K562 treated with DMSO at 1 percent for 48 hours (cell line): Measurements from ENCODE around the gene ANTKMT. TPM values are rescaled to one million over a fixed set of nuclear protein-coding genes. Genes with fewer than 3 reads are reported as not detected.

ENCODE experiments used
- total RNA-seq: library from RNA; unstranded; fragments of 300-600 nt; gene quantifications from 2 replicates; pipeline ENCODE4 v1.2.3, GENCODE V29; 2022; ENCODE audit warnings: low replicate concordance; ENCODE audit errors: extremely low read depth

ANTKMT gene, protein sequence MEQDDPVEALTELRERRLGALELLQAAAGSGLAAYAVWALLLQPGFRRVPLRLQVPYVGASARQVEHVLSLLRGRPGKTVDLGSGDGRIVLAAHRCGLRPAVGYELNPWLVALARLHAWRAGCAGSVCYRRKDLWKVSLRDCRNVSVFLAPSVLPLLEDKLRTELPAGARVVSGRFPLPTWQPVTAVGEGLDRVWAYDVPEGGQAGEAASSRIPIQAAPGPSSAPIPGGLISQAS
- not detected in 2 replicates for total RNA-seq

DNA sequence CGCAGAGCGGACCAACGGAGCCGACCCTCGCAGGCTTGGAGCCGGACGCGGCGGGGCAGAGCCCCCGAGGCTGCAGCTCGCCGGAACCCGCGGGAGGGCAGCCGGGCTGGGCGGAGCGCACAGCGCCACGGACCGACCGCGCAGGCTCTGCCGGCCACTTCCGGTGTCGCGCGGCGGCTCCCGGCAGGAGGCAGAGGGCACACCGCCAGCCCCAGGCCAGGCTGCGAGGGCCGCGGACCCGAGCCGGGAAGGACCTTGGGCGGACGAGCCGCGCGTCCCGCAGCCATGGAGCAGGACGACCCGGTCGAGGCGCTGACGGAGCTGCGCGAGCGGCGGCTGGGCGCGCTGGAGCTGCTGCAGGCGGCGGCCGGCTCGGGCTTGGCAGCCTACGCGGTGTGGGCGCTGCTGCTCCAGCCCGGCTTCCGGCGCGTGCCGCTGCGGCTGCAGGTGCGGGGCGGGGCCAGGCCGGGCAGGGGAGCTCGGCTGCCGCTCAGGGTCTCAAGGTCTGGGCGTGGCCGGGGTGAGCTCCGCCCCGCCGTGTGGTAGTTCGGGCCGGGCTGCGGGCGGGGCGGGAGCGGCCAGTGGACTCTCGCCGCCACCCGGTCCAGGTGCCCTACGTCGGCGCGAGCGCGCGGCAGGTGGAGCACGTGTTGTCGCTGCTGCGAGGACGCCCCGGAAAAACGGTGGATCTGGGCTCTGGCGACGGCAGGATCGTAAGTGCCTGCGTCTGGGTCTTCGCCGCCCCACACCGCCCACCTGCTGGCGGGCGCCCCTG is at the start of gene ANTKMT:
Gene ANTKMT, plus strand, starts transcription at position 157 of the 775 bp plus-strand sequence. Its CDS starts 129 bp downstream, at position 286.

DNA sequence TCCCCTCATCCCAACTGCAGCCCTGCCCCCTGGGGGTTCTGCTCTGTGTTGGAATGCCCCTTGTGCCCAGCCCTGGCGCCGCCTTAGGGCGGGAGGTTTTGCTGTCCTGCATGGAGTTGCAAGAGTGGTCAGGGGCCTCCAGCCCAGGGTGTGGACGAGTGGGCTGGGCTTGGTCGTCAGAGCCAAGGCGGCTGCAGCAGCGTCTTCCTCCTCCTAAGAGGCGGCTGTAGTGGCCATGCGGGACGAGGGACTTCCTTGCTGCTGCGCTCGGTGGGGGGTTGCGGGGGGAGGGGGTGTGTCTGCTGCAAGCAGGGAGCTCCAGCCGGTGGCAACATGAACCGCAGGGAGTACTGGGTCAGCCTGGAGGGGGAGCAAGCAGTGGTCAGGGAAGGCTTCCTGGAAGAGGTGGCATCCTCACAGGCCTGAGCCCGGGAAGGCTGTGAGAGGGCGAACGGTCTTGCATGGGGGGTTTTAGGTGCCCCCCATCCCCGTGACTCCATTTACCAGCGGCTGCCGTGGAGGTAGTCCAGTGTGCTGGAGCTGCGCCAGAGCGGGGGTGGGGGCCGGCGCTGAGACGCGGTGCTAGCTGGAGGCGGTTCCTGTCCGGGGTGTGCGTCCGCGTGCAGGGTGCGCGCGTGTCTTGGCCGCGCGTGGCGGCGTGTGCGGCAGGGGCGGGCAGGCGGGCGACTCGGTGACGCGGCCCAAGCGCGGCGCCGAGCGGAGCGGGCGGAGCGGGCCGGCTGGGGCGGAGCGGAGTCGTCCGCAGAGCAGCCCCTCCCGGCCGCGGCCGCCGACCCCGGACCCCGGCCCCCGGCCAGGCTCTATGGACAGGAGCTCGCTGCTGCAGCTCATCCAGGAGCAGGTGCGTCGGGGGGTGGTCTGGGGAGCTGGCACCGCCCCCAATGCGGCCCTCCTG is 45.7 kb upstream of the ANTKMT start, which contains the start of gene RHBDL1:
Gene RHBDL1, plus strand, starts transcription at position 704 of the 916 bp plus-strand sequence. Its CDS starts 120 bp downstream, at position 824.

DNA sequence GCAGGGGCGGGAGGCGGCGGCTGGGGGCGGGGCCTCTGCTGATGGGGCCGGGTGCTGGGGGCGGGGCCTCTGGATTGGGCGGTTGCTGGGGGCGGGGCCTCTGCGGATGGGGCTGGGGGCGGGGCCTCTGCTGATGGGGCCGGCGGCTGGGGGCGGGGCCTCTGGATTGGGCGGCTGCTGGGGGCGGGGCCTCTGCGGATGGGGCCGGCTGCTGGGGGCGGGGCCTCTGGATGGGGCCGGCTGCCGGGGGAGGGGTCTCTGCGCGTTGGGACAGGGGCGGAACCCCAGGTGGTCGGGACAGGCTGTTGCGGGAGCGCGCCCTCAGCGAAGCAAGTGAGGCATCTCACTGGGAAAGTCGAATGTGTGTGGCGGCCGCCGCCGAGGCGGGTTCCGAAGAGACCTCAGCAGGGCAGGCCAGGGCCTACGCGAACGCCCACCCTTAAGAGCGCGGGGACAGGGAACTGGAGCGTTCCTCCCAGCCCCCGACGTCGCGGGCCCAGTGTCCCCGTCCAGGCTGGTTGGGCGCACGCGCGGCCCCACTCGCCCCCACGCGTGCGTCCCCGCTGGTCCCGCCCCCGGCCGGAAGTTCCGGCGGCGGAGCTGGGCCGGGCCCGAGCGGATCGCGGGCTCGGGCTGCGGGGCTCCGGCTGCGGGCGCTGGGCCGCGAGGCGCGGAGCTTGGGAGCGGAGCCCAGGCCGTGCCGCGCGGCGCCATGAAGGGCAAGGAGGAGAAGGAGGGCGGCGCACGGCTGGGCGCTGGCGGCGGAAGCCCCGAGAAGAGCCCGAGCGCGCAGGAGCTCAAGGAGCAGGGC is 40.9 kb upstream of the ANTKMT start, which contains the start of gene STUB1:
Gene STUB1, plus strand, starts transcription at position 597 of the 811 bp plus-strand sequence. Its CDS starts 116 bp downstream, at position 713.

DNA sequence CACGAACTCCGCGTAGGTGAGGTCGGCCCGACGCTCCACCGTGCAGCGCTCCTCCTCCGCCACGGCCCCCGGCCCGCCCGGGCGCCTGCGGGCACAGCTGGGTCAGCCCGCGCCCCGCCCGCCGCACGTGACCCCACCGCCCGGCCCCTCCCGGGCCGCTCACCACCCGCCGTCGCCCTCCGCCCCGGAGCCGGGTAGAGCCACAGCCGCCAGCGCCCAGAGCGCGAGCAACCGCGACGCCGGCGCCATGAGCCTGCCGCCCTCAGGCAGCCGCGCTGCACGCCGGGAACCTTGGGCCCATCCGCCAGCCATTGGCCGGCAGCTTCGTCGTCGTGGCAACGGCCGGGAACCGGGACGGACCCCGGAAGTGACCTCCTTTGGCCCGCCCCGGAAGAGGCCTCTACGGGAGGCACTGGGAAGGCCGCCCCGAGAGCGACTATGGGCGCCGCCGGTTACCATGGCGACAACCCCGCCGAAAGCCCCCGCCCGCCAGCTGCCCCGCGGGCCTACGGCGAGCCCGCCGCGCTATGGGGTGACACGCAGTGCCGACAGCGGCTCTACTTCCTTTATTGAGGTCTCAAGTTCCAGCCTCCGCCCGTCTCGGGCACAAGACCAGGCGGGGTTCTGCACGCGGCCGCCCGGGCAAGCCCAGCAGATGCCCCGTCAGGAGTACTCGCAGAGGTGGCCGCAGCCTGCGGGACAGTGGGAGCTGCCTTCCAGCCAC is 36.7 kb upstream of the ANTKMT start, which contains the start of gene JMJD8:
Gene JMJD8, minus strand, starts transcription at position 264 of the 724 bp plus-strand sequence. Its CDS starts 15 bp downstream, at position 249.

DNA sequence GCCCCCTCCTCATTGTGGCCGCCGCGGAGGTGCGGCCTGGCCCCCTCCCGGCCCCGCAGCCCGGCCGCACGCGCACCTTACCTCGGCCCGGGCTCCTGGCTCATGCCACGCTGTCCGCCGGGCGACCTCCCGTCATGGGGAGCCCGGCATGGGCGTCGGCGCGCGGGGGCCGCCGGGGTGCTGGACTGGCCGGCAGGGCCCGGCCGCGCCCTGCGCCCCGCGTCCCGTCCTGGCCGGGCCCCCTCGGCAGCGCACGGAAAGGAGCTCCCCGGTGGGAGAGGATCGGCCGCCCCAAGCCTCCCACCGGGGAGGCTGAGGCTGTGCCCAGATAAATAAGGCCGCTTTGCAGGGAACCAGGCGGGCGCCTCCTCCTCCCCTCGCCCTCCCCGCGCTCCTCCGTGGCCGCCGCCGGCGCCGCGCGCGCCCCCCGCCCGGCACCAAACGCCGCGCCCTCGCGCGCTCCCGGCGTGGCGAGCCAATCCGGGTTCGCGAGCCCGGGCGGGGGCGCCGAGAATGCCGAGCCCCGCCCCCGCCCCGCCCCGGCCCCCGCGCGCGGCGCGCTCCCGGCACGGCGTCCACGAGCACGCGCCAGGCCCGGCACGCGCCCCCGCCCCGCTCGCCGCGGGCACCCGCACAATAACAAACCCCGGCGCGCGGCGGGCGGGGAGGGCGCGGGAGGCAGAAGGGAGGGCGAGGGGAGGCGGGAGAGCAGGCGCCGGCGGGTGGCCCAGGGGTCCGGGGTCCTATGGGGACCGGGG is 15.3 kb upstream of the ANTKMT start, which contains the start of gene FBXL16:
Gene FBXL16, minus strand, starts transcription at position 371 of the 758 bp plus-strand sequence. CDS start 8,396 bp downstream, outside the sequence.

DNA sequence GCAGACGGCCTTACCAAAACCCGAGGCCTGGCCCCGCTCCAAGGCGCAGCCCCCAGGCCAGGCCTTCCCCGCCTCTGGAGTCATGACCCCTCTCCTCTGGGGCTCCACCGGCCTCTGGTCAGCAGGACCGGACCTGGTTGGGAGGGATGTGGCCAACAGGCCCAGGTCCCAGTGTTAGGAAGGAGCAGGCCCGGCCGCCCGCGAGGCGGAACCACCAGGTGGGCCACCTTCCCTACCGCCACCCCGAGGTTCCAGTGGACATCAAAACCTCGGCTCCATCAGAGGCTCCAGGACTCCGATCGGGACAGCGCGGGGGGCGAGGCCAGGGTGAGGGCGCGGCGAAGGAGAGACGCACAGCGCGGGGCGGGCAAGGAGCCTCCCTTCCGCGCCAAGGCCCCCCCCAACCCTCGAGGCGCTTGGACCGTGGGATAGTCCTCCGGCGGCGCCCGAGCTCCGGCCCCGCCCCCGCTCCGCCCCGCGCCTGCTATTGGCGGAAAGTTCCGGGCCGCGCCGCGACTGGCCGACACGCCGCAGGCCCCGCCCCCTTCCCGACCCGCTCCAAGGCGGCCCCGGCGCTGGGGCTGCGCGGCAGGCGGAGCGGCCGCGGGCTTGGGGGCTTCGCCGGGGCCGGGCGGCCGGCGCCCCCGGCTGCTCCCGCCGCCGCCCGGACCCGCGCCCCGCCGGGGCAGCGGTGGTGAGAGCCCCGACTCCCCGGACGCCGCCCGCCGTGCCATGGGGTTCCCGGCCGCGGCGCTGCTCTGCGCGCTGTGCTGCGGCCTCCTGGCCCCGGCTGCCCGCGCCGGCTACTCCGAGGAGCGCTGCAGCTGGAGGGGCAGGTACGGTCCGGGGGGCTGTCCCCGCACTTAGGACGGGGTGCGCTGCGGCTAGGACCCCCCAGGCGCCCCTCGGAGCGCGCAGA is 6.1 kb upstream of the ANTKMT start, which contains the start of gene METRN:
Gene METRN, plus strand, starts transcription at position 561 of the 919 bp plus-strand sequence. Its CDS starts 172 bp downstream, at position 733.

DNA sequence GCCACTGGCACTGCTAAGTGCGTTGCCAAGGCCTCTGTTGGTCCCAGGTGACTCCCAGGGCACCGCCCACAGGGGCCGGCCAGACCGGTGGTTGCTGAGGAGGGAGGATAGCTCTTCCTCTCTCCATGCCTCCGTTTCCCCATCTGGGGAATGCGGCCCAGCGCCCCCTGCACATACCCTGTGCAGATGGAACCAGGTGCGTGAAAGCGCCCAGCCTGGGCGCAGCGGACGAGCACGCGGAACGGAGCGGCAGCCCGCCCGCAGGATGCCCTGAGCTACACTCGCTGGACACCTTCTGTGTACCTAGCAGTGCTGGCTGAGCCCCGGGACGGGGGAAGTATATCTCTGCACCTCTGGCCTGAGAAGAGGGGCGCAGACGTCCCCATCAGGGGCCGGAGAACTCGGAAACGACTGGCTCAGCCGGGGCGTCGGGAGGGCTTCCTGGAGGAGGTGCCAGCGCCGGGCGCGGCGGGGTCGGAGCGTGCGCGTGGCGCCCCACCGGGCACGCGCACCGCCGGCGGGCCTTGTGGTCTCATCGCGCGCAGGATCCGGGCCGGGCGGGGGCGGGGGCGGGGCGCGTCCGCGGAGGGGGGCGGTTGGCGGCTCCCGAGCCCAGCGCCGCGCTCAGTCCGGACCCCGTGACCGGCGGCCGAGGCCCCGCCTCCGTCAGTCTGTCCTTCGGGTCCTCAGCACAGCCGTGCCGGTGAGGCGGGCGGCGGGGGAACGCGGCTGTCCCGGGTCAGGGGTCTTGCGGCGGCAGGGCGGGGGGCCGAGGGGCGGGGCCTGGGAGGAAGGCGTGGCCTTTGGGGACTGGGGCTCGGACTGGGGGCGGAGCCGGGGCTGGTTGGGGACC is 5.7 kb downstream of the ANTKMT start, which contains the start of the genes CCDC78 and HAGHL:
Gene CCDC78, minus strand, starts transcription at position 6 of the 853 bp plus-strand sequence. CDS start 76 bp downstream, outside the sequence.
Gene HAGHL, plus strand, starts transcription at position 669 of the 853 bp plus-strand sequence. CDS start 404 bp downstream, outside the sequence.

DNA sequence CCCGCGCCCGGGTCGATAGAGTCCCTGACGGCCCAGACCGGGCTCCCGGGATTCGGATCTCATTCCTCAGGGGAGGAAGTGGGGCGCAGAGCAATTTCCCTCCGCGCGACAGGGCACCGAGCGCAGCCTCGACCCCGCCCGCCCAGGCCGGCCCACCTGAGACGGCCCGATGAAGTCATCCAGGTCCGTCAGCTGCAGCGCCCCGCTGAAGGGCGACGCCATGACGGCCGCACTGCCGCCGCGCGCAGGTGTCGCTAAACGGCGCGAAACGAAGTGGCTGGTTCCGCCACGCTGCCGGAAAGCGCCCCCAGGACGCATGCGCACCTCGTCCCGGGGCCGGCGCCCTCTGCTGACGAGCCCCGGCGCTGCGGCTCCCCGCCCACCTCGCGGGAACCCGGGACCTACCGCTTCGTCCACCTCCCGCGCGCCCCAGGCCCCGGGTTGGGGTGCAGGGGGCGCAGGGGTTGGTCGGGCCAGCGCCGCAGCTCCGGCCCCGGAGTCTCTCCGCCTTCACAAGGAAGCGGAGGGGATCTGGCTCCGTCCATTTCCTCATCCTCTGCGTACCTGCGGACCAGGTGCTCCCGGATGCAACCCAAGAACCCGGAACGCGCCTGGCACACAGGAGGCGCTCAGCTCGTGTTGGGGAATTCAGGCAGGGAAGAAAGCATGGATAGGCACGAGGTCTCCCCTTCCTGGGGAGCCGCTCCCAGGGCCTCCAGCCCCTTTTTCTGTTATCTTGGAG is 20.0 kb downstream of the ANTKMT start, which contains the start of gene CIAO3:
Gene CIAO3, minus strand, starts transcription at position 234 of the 742 bp plus-strand sequence. Its CDS starts 12 bp downstream, at position 222.

DNA sequence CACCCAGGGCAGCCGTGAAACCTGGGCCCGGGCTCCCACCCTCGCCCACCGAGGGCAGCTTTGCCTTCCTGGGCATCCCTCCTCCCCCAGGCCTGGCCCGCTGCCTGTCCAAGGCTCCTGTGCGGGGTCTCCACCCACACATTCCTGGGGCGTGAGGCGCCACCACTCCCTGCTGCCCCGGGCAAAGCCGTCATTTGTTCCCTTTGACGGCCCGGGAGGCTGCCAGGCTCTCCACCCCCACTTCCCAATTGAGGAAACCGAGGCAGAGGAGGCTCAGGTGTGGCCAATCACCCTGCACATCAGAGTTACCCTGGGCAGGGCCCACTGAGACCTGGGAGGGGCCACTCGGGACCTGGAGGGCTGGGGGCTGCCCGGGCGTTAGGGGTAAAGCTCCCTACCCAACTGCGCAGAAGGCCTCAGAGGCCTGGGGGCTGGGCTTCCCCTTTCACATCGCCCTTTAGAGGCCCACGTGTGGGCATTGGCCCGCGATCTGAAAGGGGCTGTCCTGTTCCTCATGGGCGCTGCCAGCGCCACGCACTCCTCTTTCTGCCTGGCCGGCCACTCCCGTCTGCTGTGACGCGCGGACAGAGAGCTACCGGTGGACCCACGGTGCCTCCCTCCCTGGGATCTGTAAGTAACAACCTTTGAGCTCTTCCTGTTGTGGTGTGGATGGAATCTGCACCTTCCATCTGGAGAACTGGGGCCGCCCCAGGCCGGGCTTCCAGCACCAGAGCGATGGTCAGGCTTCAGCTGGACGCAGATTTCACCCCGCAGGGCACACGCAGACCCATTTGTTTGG is 39.8 kb downstream of the ANTKMT start, which contains the start of gene MSLN:
Gene MSLN, plus strand, starts transcription at position 190 of the 799 bp plus-strand sequence. CDS start 1,947 bp downstream, outside the sequence.

Other genes starting within 250 kb of the ANTKMT start
- gene CAPN15, start 193.4 kb upstream of the ANTKMT start, total RNA-seq, result not detected in 2 replicates
- not detected in 2 replicates for gene PRR35, start 160.8 kb upstream of the ANTKMT start, total RNA-seq
- not detected in 2 replicates for gene NHLRC4, start 154.1 kb upstream of the ANTKMT start, total RNA-seq
- gene PIGQ, start 151.2 kb upstream of the ANTKMT start, total RNA-seq, result 359 TPM in 1 of 2 replicates, not detected in the other
- not detected in 2 replicates for gene RAB40C, start 131.1 kb upstream of the ANTKMT start, total RNA-seq
- gene WFIKKN1, start 90.2 kb upstream of the ANTKMT start, total RNA-seq, result not detected in 2 replicates
- gene METTL26, start 84.8 kb upstream of the ANTKMT start, total RNA-seq, result not detected in 2 replicates
- gene MCRIP2, start 79.3 kb upstream of the ANTKMT start, total RNA-seq, result not detected in 2 replicates
- not detected in 2 replicates for gene WDR90, start 71.8 kb upstream of the ANTKMT start, total RNA-seq
- not detected in 2 replicates for gene RHOT2, start 53.0 kb upstream of the ANTKMT start, total RNA-seq
- not detected in 2 replicates for gene RHBDL1, start 45.5 kb upstream of the ANTKMT start, total RNA-seq
- gene STUB1, start 40.7 kb upstream of the ANTKMT start, total RNA-seq, result not detected in 2 replicates
- gene JMJD8, start 36.8 kb upstream of the ANTKMT start, total RNA-seq, result not detected in 2 replicates
- not detected in 2 replicates for gene WDR24, start 30.7 kb upstream of the ANTKMT start, total RNA-seq
- not detected in 2 replicates for gene FBXL16, start 15.3 kb upstream of the ANTKMT start, total RNA-seq
- gene METRN, start 6.0 kb upstream of the ANTKMT start, total RNA-seq, result not detected in 2 replicates
- gene CCDC78, start 5.3 kb downstream of the ANTKMT start, total RNA-seq, result not detected in 2 replicates
- not detected in 2 replicates for gene HAGHL, start 6.0 kb downstream of the ANTKMT start, total RNA-seq
- not detected in 2 replicates for gene CIAO3, start 19.9 kb downstream of the ANTKMT start, total RNA-seq
- not detected in 2 replicates for gene MSLN, start 39.6 kb downstream of the ANTKMT start, total RNA-seq
- gene RPUSD1, start 67.2 kb downstream of the ANTKMT start, total RNA-seq, result not detected in 2 replicates
- gene CHTF18, start 67.5 kb downstream of the ANTKMT start, total RNA-seq, result not detected in 2 replicates
- gene GNG13, start 79.6 kb downstream of the ANTKMT start, total RNA-seq, result not detected in 2 replicates
- gene LMF1, start 249.8 kb downstream of the ANTKMT start, total RNA-seq, result not detected in 2 replicates